Mammary epithelial cell (primary cell): ENCODE measurements around the gene GARRE1.

Experiments
- CTCF ChIP-seq, 2 donors: IDR thresholded peaks in 1 of 2; conservative IDR thresholded peaks in 1 of 2; 2 replicates each; pipeline ENCODE4 v1.5.1; 2011 to 2012; ENCODE audit warnings: inconsistent platforms in 2 of 2, low read length in 2 of 2, mild to moderate bottlenecking in 2 of 2, control low read depth in 1 of 2, low read depth in 1 of 2; ENCODE audit not compliant: insufficient read depth in 1 of 2; ENCODE audit errors: extremely low read depth in 1 of 2
- EZH2 ChIP-seq: IDR thresholded peaks from 2 replicates; pipeline ENCODE4 v1.6.1; 2012; ENCODE audit warnings: low read length, inconsistent platforms, borderline replicate concordance

GRCh38 chr19:34274284-34274826, 20.0 kb downstream of the GARRE1 start:
- no peak for TF ChIP-seq CTCF (conservative IDR thresholded peaks at IDR 0.05 in 1 of 2, IDR thresholded peaks at IDR 0.05 in 1 of 2; ENCODE audit: extremely low read depth in 1 of 2, insufficient read depth in 1 of 2, low read depth in 1 of 2, low read length in 2 of 2)
- TF ChIP-seq EZH2 = no peak
